ENCODE measurements around the gene DROSHA.

- TF ChIP-seq EZH2 (optimal IDR thresholded peaks at IDR 0.05; ENCODE audit: low read depth, low read length) (no peak), CTCF (IDR thresholded peaks at IDR 0.05; ENCODE audit: low read length) (no peak)
Observed at GRCh38 chr5:31523041-31523440, 8.9 kb downstream of the DROSHA start.

Data from MM.1S (cell line).